ENCODE measurements around the gene SMIM27. TPM values are rescaled to one million over a fixed set of nuclear protein-coding genes. Genes with fewer than 3 reads are reported as not detected.

SMIM27 gene
- total and polyA plus RNA-seq, 9 of the 15 experiments (the other 6 are each of a cell fraction or from before 2014, with no cell fraction given): 2.9 to 16.1 (median 7.9) TPM

DNA sequence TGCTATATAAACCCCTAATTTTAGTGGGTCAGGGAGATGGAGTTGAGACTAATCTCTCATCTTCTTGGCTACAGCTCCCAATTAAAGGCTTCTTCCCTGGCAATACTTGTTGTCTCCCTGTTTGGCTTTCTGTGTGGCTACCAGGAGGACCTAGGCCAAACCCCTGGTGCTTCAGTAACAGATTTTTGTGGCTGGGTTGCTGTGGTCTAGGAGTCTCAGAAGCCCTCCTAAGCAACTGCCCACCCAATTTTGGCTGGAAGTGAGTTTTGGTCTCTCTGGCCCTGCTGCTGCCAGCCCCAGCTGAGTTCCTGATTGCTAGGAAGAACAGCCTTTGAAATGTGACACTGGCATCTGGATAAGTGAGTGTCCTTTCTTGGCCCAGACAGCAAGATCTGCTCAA lies 35.9 kb upstream of the SMIM27 start:
- ChIA-PET CTCF (ENCODE audit: low intra/inter-chr PET ratio) (no interaction called here), POLR2A (interaction anchor here (1.1 kb wide), 1 partner anchor 24 kb away, joined by 3 read pairs; no protein-coding TSS in a partner anchor)
- no peak overlapping the region for H3K9ac ChIP-seq (ENCODE audit: insufficient read depth in 1 of 2, low read depth in 2 of 2, low read length in 2 of 2)
- BruUV-seq (replicated peaks): no TSS peak
- H3K9me1 ChIP-seq (ENCODE audit: control insufficient read depth, insufficient read depth, low read length): no peaks in the 10 kb centered on the region
- TF ChIP-seq, protein P1, sequence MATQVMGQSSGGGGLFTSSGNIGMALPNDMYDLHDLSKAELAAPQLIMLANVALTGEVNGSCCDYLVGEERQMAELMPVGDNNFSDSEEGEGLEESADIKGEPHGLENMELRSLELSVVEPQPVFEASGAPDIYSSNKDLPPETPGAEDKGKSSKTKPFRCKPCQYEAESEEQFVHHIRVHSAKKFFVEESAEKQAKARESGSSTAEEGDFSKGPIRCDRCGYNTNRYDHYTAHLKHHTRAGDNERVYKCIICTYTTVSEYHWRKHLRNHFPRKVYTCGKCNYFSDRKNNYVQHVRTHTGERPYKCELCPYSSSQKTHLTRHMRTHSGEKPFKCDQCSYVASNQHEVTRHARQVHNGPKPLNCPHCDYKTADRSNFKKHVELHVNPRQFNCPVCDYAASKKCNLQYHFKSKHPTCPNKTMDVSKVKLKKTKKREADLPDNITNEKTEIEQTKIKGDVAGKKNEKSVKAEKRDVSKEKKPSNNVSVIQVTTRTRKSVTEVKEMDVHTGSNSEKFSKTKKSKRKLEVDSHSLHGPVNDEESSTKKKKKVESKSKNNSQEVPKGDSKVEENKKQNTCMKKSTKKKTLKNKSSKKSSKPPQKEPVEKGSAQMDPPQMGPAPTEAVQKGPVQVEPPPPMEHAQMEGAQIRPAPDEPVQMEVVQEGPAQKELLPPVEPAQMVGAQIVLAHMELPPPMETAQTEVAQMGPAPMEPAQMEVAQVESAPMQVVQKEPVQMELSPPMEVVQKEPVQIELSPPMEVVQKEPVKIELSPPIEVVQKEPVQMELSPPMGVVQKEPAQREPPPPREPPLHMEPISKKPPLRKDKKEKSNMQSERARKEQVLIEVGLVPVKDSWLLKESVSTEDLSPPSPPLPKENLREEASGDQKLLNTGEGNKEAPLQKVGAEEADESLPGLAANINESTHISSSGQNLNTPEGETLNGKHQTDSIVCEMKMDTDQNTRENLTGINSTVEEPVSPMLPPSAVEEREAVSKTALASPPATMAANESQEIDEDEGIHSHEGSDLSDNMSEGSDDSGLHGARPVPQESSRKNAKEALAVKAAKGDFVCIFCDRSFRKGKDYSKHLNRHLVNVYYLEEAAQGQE (IDR thresholded peaks at IDR 0.05; ENCODE audit: borderline replicate concordance): no peak
- TF ChIP-seq, protein P1 (CRISPR knock-in tag; IDR thresholded peaks at IDR 0.05; ENCODE audit: low read depth): no peak
- TF ChIP-seq COPS2 (conservative IDR thresholded peaks at IDR 0.05) (no peak), SIN3B (IDR thresholded peaks at IDR 0.05; ENCODE audit: low read depth) (no peak), ZNF146 (CRISPR knock-in tag; IDR thresholded peaks at IDR 0.05; ENCODE audit: unreplicated experiment) (no peak), CBX5 (IDR thresholded peaks at IDR 0.05; ENCODE audit: borderline replicate concordance, low read depth) (no peak)
- intact Hi-C loops (cut with micrococcal nuclease) (no loop called here), in situ Hi-C loops (cut with MboI) (no loop called here)
- no peaks in the 10 kb centered on the region for H3K36me3 ChIP-seq (ENCODE audit: control insufficient read depth, insufficient read depth, low read length)
- H3K4me2 ChIP-seq (ENCODE audit: insufficient read depth, low read length): no peak overlapping the region
- peaks cover 0 to 4% of the 10 kb centered on the region in 2 experiments; a peak in 1 of 5 replicates for H3K4me1 ChIP-seq (replicated peaks in 1 of 2; ENCODE audit: control insufficient read depth in 2 of 2, insufficient read depth in 2 of 2, low read length in 2 of 2)
- H3K4me3 ChIP-seq: no peak overlapping the region
- FAIRE-seq (no peak), DNase-seq (ENCODE audit: extremely low read depth in 1 of 4, low spot score in 3 of 4) (no peak), ATAC-seq (no peak)
- H3K27ac ChIP-seq (ENCODE audit: extremely low read depth, low read depth, low read length): no peak overlapping the region
- no peaks in the 10 kb centered on the region for H3K27me3 ChIP-seq (ENCODE audit: control insufficient read depth in 2 of 2, insufficient read depth in 2 of 2, low read length in 2 of 2)
- H4K20me1 ChIP-seq (replicated peaks; ENCODE audit: control insufficient read depth, insufficient read depth, low read length): no peaks in the 10 kb centered on the region
- no peaks in the 10 kb centered on the region for H3K9me3 ChIP-seq (replicated peaks; ENCODE audit: control insufficient read depth, insufficient read depth, low read depth, low read length)
- no peaks in the 10 kb centered on the region for H3K79me2 ChIP-seq (ENCODE audit: control insufficient read depth, insufficient read depth, low read length)
- H2AFZ ChIP-seq (ENCODE audit: low read depth, low read length): no peak overlapping the region
